ENCODE measurements around the gene MLH1.

Gene MLH1

GRCh38 chr3:37094636-37095035 lies 101.3 kb downstream of the MLH1 start:
- DNase-seq (ENCODE audit: low read depth), result no peak

- DNase-seq (ENCODE audit: low read depth), result no peak
These were observed 103.0 kb downstream of the MLH1 start for GRCh38 chr3:37096288-37096687.

DNA sequence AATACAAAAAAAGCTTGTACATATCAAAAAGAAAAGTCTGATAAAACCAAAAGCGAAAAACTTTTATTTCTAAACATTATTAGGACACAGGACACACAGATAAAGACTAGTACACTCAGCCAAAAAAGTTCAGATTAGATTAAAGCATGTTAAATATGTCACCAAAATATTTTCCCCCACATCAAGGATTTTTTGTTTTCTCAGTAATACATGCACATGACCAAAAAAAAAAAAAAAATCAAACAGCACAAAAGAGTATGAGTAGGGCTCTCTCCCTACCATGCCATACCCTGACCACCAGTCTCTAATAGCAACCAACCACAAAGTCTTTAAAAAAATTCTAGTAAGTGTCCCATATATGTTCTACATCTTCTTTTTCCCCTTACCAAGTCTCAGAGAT lies 103.7 kb downstream of the MLH1 start:
- no peak for DNase-seq (ENCODE audit: low read depth)

DNA sequence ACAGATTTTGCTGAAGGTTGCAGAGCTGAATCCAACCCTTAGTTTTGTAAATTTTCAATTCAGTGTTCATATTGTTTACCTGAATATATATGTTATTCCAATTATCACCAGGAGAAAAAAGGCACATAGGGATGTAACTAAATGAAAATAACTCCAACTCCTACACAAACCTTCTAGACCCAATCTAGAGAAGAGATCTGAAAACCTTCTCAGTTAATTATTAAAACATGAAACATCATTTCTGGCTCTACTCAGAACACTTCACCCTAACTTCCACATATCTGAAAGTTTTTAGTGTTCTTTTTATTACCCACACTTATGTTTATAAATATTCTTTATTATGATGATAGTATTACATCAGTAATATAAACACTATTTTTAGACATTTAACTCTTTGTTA lies 104.5 kb downstream of the MLH1 start:
- DNase-seq (ENCODE audit: low read depth), result no peak

DNA sequence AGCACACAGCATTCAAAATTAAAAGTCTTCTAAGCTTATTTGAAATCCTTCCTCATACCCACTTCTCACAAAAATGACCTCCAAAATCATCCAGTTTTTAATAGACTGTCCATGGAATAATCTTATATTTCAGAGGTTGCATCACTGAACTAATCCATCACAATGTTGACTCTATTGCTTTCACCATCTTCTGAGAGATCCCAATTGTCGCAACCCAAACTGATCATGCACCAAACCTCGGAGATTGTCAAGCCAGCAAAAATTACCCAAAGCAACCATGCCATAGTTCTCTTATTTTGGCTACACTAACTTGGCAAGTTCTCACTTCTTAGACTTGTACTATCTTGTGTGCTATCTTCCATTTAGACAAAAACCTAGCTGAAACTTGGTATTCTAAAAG lies 105.6 kb downstream of the MLH1 start:
- DNase-seq (ENCODE audit: low read depth), result no peak

- DNase-seq (ENCODE audit: low read depth), result no peak
These were observed 106.2 kb downstream of the MLH1 start for GRCh38 chr3:37099469-37099868.

DNA sequence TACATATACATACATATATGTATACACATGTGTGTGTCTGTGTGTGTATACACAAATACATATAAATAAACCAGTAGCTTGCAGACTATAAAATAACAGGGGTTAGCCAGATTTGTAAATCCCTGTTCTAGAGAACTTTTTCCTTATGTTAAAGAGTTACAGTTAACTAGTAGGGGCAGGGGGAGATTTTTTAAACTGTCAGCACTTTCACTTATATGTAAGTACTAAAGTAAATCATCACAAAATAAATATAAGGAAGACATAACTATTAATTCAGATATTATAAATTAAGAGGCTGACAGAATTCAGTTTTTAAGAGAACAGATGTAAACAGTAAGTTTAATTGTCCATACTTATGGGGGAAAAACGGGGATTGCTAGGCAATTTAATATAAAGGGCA lies 107.1 kb downstream of the MLH1 start:
- no peak for DNase-seq (ENCODE audit: low read depth)

Data from activated T-cell treated with anti-CD3 and anti-CD28 coated beads for 24 hours (primary cell).